Epithelial cell of proximal tubule (primary cell): ENCODE results near the gene PSD4. TPM values are rescaled to one million over a fixed set of nuclear protein-coding genes. Genes with fewer than 3 reads are reported as not detected.

Source experiments
- DNase-seq: peaks from one replicate; pipeline ENCODE4 v3.0.0-alpha.2; 2011; ENCODE audit warnings: low read depth
- H3K4me3 ChIP-seq: 2 replicates; pipeline ENCODE4 v1.5.1; 2011; ENCODE audit warnings: low read depth, mild to moderate bottlenecking, low read length
- CTCF ChIP-seq: conservative IDR thresholded peaks from 2 replicates; pipeline ENCODE4 v1.5.1; 2012; ENCODE audit warnings: low read depth, mild to moderate bottlenecking, low read length
- total RNA-seq: library from RNA; depleted of rRNA; stranded (reverse); fragments of >200 nt; gene quantifications from 2 replicates; pipeline ENCODE4 v1.2.3, GENCODE V29; 2015

Gene PSD4
- total RNA-seq, 1 donor from 2014 or later: 7.3 TPM

- TF ChIP-seq CTCF: no peak
- H3K4me3 ChIP-seq: peak overlapping the region; percentile 78
- no peak for DNase-seq
Observed at GRCh38 chr2:113198048-113198789, 24.4 kb downstream of the PSD4 start.

- peak; percentile 72 for TF ChIP-seq CTCF
- H3K4me3 ChIP-seq: peak overlapping the region; percentile 78
- DNase-seq: no peak
Observed at GRCh38 chr2:113198790-113199612, 25.2 kb downstream of the PSD4 start.

- peak; percentile 34 for TF ChIP-seq CTCF
- no peak overlapping the region for H3K4me3 ChIP-seq
- DNase-seq: no peak
Observed at GRCh38 chr2:113200236-113200635, 26.5 kb downstream of the PSD4 start.

GRCh38 chr2:113200736-113201490 is 27.1 kb downstream of the PSD4 start:
- no peak overlapping the region for H3K4me3 ChIP-seq
- no peak for DNase-seq
- TF ChIP-seq CTCF: no peak

- H3K4me3 ChIP-seq: no peak overlapping the region
- no peak for DNase-seq
- no peak for TF ChIP-seq CTCF
Observed at GRCh38 chr2:113201496-113202304, 27.9 kb downstream of the PSD4 start.
